Measurements from ENCODE around the gene USP50.

The USP50 gene

DNA sequence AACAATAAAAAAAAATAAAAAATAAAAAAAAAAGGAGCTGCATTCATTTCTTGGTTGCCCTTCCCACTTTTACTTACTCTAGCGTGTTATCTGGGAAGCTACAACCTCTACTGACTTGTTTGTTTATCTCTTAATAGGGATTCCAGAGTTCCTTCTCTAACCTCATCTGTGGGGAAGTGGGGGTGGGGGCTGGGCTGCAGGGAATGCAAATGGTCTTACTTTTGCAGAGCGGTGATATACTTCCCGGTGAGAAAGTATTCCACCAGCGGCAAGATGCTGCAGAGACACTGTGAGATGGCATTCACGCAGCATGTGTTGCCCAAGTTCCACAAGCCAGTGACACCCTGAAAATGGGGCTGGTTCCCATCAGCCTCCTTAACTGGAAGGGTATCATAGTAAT is 2.1 kb downstream of the USP50 start:
- DNase-seq (ENCODE audit: low read depth, low spot score): no peak
- in situ Hi-C loops (cut with HindIII; ENCODE audit: low sequenced_read_pairs): no loop called here

GRCh38 chr15:50543556-50543955 is 2.9 kb downstream of the USP50 start:
- in situ Hi-C loops (cut with HindIII; ENCODE audit: low sequenced_read_pairs): no loop called here
- DNase-seq (ENCODE audit: low read depth, low spot score): no peak
- TF ChIP-seq CTCF (IDR thresholded peaks at IDR 0.05; ENCODE audit: low read depth, low read length): no peak
- H3K4me3 ChIP-seq (ENCODE audit: low read depth, low read length): no peak overlapping the region

More for the DNA sequence above, 2.1 kb downstream of the USP50 start:
- TF ChIP-seq CTCF (IDR thresholded peaks at IDR 0.05; ENCODE audit: low read depth, low read length): no peak
- no peak overlapping the region for H3K4me3 ChIP-seq (ENCODE audit: low read depth, low read length)

DNA sequence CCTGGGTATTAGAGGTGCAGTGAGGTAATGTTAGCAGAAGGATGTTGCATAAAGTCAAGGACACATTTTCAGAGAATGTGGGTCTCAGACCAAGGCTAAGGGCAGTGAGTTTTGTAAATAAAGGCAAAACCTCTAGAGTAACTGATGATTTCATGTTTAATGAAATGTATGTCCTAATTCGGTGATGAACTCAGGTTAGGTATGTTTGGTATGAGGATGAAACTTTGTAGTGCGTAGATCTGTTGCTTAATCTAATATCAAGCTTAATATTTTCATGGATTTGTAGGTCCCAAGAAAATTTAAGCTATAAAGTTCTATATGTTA is 3.6 kb downstream of the USP50 start:
- H3K4me3 ChIP-seq (ENCODE audit: low read depth, low read length): no peak overlapping the region
- DNase-seq (ENCODE audit: low read depth, low spot score): no peak
- TF ChIP-seq CTCF (IDR thresholded peaks at IDR 0.05; ENCODE audit: low read depth, low read length): no peak
- in situ Hi-C loops (cut with HindIII; ENCODE audit: low sequenced_read_pairs): no loop called here

GRCh38 chr15:50531766-50532165 is 14.7 kb downstream of the USP50 start:
- no peak overlapping the region for H3K4me3 ChIP-seq (ENCODE audit: low read depth, low read length)
- in situ Hi-C loops (cut with HindIII; ENCODE audit: low sequenced_read_pairs): no loop called here
- TF ChIP-seq CTCF (IDR thresholded peaks at IDR 0.05; ENCODE audit: low read depth, low read length): no peak
- DNase-seq (ENCODE audit: low read depth, low spot score): peak; percentile 50

DNA sequence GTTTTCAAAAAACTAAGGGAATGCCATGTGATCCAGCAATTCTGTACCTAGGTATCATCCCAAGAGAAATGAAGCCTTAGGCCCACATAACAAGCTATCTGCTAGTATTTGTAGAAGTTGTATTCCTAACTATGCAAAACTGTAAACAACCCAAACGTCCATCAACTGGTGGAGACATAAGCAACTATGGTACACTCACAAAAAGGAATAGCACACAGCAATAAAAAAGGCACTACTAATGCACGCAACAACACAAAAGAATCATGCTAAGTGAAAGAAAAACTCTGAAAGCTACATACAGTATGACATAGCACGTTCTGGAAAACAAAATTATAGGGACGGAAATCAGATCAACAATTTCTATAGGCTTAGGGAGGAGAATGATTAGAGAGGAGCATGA is 15.3 kb downstream of the USP50 start:
- in situ Hi-C loops (cut with HindIII; ENCODE audit: low sequenced_read_pairs): no loop called here
- no peak for TF ChIP-seq CTCF (IDR thresholded peaks at IDR 0.05; ENCODE audit: low read depth, low read length)
- H3K4me3 ChIP-seq (ENCODE audit: low read depth, low read length): no peak overlapping the region
- DNase-seq (ENCODE audit: low read depth, low spot score): no peak

DNA sequence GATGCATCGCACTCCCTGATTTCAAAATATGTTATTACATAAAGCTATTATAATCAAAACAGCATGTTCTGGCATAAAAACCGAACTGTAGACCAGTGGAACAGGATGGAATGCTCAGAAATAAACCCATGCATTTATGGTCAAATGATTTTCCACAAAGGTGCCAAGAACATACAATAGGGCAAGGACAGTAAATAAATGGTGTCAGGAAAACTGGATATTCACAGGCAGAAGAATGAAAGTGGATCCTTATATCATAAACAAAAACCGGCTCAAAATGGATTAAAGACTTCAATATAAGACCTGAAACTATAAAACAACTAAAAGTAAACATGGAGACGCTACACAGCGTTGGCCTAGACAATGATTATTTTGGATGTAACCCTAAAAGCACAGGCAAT is 22.6 kb downstream of the USP50 start:
- no peak for TF ChIP-seq CTCF (IDR thresholded peaks at IDR 0.05; ENCODE audit: low read depth, low read length)

More for the DNA sequence above, 22.6 kb downstream of the USP50 start:
- no peak overlapping the region for H3K4me3 ChIP-seq (ENCODE audit: low read depth, low read length)
- DNase-seq (ENCODE audit: low read depth, low spot score): no peak
- in situ Hi-C loops (cut with HindIII; ENCODE audit: low sequenced_read_pairs): no loop called here
